GM23338 (cell line): Measurements from ENCODE around the gene ANO6.

Experiments
- CREB1 ChIP-seq: fragments of 250-450 bp; sonication (Bioruptor Pico); IDR thresholded peaks from 2 replicates; pipeline ENCODE4 v1.5.0; 2020; ENCODE audit warnings: low read depth, mild to moderate bottlenecking, moderate library complexity
- CTCF ChIP-seq, 2 experiments: fragments of 200-600 bp in 1 of 2; sonication (generic) in 1 of 2; conservative IDR thresholded peaks; 2 replicates each; pipeline versions ENCODE4 v1.5.1 to v1.6.1; 2016 to 2017; ENCODE audit warnings: antibody characterized with exemption in 2 of 2, low read depth in 2 of 2, mild to moderate bottlenecking in 2 of 2, moderate library complexity in 1 of 2
- ETS1 ChIP-seq: IDR thresholded peaks from 2 replicates; pipeline ENCODE4 v1.6.1; 2016; ENCODE audit warnings: antibody characterized with exemption
- EZH2 ChIP-seq: fragments of 200-600 bp; sonication (generic); IDR thresholded peaks from one replicate; pipeline ENCODE4 v1.8.0; 2017; ENCODE audit warnings: antibody characterized with exemption, mild to moderate bottlenecking, low read depth; ENCODE audit not compliant: unreplicated experiment
- EZH2phosphoT487 ChIP-seq: fragments of 200-600 bp; sonication (generic); IDR thresholded peaks from one replicate; pipeline ENCODE4 v1.8.1; 2018; ENCODE audit warnings: antibody characterized with exemption; ENCODE audit not compliant: unreplicated experiment
- JUNB ChIP-seq: IDR thresholded peaks from one replicate; pipeline ENCODE4 v1.6.1; 2016; ENCODE audit warnings: antibody characterized with exemption; ENCODE audit not compliant: unreplicated experiment
- NANOG ChIP-seq: IDR thresholded peaks from 2 replicates; pipeline ENCODE4 v1.6.1; 2016; ENCODE audit warnings: antibody characterized with exemption, borderline replicate concordance
- POLR2AphosphoS5 ChIP-seq: IDR thresholded peaks from 2 replicates; pipeline ENCODE4 v1.6.1; 2016; ENCODE audit warnings: antibody characterized with exemption, low read depth
- REST ChIP-seq: IDR thresholded peaks from one replicate; pipeline ENCODE4 v1.6.1; 2018; ENCODE audit warnings: antibody characterized with exemption; ENCODE audit not compliant: unreplicated experiment
- ZNF114 ChIP-seq: fragments of 250-450 bp; sonication (Bioruptor Pico); IDR thresholded peaks from 2 replicates; pipeline ENCODE4 v1.5.0; 2020; ENCODE audit warnings: mild to moderate bottlenecking, moderate library complexity
- ZNF462 ChIP-seq: fragments of 250-450 bp; sonication (Bioruptor Pico); IDR thresholded peaks from 2 replicates; pipeline ENCODE4 v1.5.0; 2020; ENCODE audit warnings: mild to moderate bottlenecking, moderate library complexity

- TF ChIP-seq CTCF (conservative IDR thresholded peaks at IDR 0.05; ENCODE audit: low read depth in 2 of 2) (no peak), JUNB (no peak), POLR2AphosphoS5 (no peak), CREB1 (no peak), ETS1 (no peak), REST (no peak), EZH2phosphoT487 (no peak), ZNF462 (CRISPR knock-in tag) (no peak), EZH2 (no peak), NANOG (no peak), ZNF114 (no peak)
Observed at GRCh38 chr12:45337835-45338234, 121.9 kb downstream of the ANO6 start.
